HK-2 (cell line): ENCODE results near the gene ZNF362.

ENCODE experiments used
- DNase-seq: peaks from one replicate; pipeline ENCODE4 v3.0.0-alpha.2; 2018; ENCODE audit not compliant: unreplicated experiment

ZNF362 gene

GRCh38 chr1:33244143-33244808, 12.0 kb upstream of the ZNF362 start:
- DNase-seq: no peak

GRCh38 chr1:33244809-33245186, 11.5 kb upstream of the ZNF362 start:
- DNase-seq: no peak

- no peak for DNase-seq
These were observed 10.1 kb upstream of the ZNF362 start for GRCh38 chr1:33246171-33246570.

- DNase-seq: no peak
These were observed 8.7 kb upstream of the ZNF362 start for GRCh38 chr1:33247545-33247944.

- no peak for DNase-seq
These were observed 8.0 kb upstream of the ZNF362 start for GRCh38 chr1:33248244-33248643.

- no peak for DNase-seq
These were observed 6.9 kb upstream of the ZNF362 start for GRCh38 chr1:33249422-33249821.

- DNase-seq: no peak
These were observed 6.1 kb upstream of the ZNF362 start for GRCh38 chr1:33250217-33250616.

GRCh38 chr1:33250724-33251123, 5.6 kb upstream of the ZNF362 start:
- no peak for DNase-seq

- no peak for DNase-seq
These were observed 1.8 kb upstream of the ZNF362 start for GRCh38 chr1:33254491-33254890.

GRCh38 chr1:33255347-33256220, 708 bp upstream of the ZNF362 start:
- DNase-seq: no peak

- DNase-seq: no peak
These were observed 146 bp upstream of the ZNF362 start for GRCh38 chr1:33256221-33256470.

GRCh38 chr1:33257207-33257771, 997 bp downstream of the ZNF362 start:
- DNase-seq: no peak

GRCh38 chr1:33257772-33258712, 1.8 kb downstream of the ZNF362 start:
- DNase-seq: no peak

GRCh38 chr1:33258788-33259274, 2.5 kb downstream of the ZNF362 start:
- DNase-seq: no peak

GRCh38 chr1:33259879-33260278, 3.6 kb downstream of the ZNF362 start:
- DNase-seq: no peak

- DNase-seq: no peak
These were observed 4.1 kb downstream of the ZNF362 start for GRCh38 chr1:33260439-33260838.

GRCh38 chr1:33261344-33261743, 5.1 kb downstream of the ZNF362 start:
- DNase-seq: no peak

- DNase-seq: no peak
These were observed 7.7 kb downstream of the ZNF362 start for GRCh38 chr1:33263890-33264504.

- DNase-seq: no peak
These were observed 9.7 kb downstream of the ZNF362 start for GRCh38 chr1:33265780-33266605.

- DNase-seq: no peak
These were observed 10.5 kb downstream of the ZNF362 start for GRCh38 chr1:33266766-33267165.
